HCT116 (cell line): ENCODE results near the gene DGKB. TPM values are rescaled to one million over a fixed set of nuclear protein-coding genes. Genes with fewer than 3 reads are reported as not detected.

Experiments used
- ATAC-seq: fragments of 200-7000 bp; cut with Tn5 transposase; 2 replicates; pipeline ENCODE4 v1.9.1; 2020; ENCODE audit warnings: mild to moderate bottlenecking, moderate library complexity
- BruUV-seq: library from RNA; stranded (reverse); fragments of 400-500 nt; replicated peaks from 2 replicates; lab custom pipeline; 2021; lab: Mats Ljungman, UMichigan
- CTCF ChIA-PET: fragments of 300-600 bp; sonication (Branson Sonifier 250); formaldehyde crosslinking; loops from one replicate; lab custom pipeline; 2021; ENCODE audit warnings: antibody characterized with exemption; lab: Charles Lee
- POLR2A ChIA-PET: fragments of 300-600, 350-600 bp; sonication (Branson Sonifier 250); formaldehyde crosslinking; loops from one replicate; lab custom pipeline; 2021; ENCODE audit warnings: antibody characterized with exemption; lab: Charles Lee
- RAD21 ChIA-PET, 2 experiments: fragments of 300-600 bp; sonication (Branson Sonifier 250); formaldehyde crosslinking; loops; one replicate each; lab custom pipeline; 2023; ENCODE audit warnings: low total read pairs in 2 of 2; ENCODE audit not compliant: uncharacterized antibody in 2 of 2, unreplicated experiment in 2 of 2, low non-redundant PET in 1 of 2; lab: Charles Lee
- DNase-seq: peaks from one replicate; pipeline ENCODE4 v3.0.0-alpha.2; 2010; ENCODE audit warnings: low read depth, low spot score
- H2AFZ ChIP-seq: fragments of 200-600 bp; shearing (Covaris generic), sonication (generic); 2 replicates; pipeline ENCODE4 v1.6.1; 2017; ENCODE audit warnings: low read depth, mixed run types, mixed read lengths, antibody characterized with exemption, low read length; ENCODE audit not compliant: poor library complexity, severe bottlenecking
- H3K27ac ChIP-seq: 2 replicates; pipeline ENCODE4 v1.5.1; 2012; ENCODE audit warnings: low read depth, low read length
- H3K27me3 ChIP-seq: fragments of 200-600 bp; sonication (generic); 2 replicates; pipeline ENCODE4 v1.6.1; 2016; ENCODE audit warnings: mixed run types, low read length, mixed read lengths; ENCODE audit not compliant: insufficient read depth
- H3K36me3 ChIP-seq, 2 experiments: fragments of 200-500 bp in 1 of 2; fragments of 200-600 bp in 1 of 2; sonication (Bioruptor generic) in 1 of 2; sonication (generic) in 1 of 2; 2 replicates each; pipeline versions ENCODE4 v1.5.1 to v1.6.1; 2014 to 2016; ENCODE audit warnings: low read length in 2 of 2, inconsistent platforms in 1 of 2, mixed read lengths in 1 of 2, mixed run types in 1 of 2; ENCODE audit not compliant: insufficient read depth in 2 of 2, control insufficient read depth in 1 of 2
- H3K4me1 ChIP-seq, 2 experiments: fragments of 200-600 bp in 1 of 2; sonication (generic) in 1 of 2; 2 replicates each; pipeline versions ENCODE4 v1.5.1 to v1.6.1; 2012 to 2017; ENCODE audit warnings: low read length in 2 of 2, inconsistent platforms in 1 of 2, mild to moderate bottlenecking in 1 of 2, mixed read lengths in 1 of 2, mixed run types in 1 of 2, moderate library complexity in 1 of 2; ENCODE audit not compliant: insufficient read depth in 2 of 2, control insufficient read depth in 1 of 2
- H3K4me2 ChIP-seq: fragments of 200-600 bp; sonication (generic); 2 replicates; pipeline ENCODE4 v1.6.1; 2017; ENCODE audit warnings: mixed run types, low read length, mixed read lengths
- H3K4me3 ChIP-seq, 2 experiments: fragments of 200-600 bp in 1 of 2; sonication (generic) in 1 of 2; replicated peaks in 1 of 2; 2 replicates each; pipeline ENCODE4 v1.5.1; 2011 to 2016; ENCODE audit warnings: low read length in 2 of 2, control low read depth in 1 of 2, low read depth in 1 of 2, mild to moderate bottlenecking in 1 of 2, mixed read lengths in 1 of 2, mixed run types in 1 of 2
- H3K79me2 ChIP-seq: fragments of 200-600 bp; sonication (generic); 2 replicates; pipeline ENCODE4 v1.6.1; 2017; ENCODE audit warnings: mild to moderate bottlenecking, mixed run types, low read length, moderate library complexity, mixed read lengths; ENCODE audit not compliant: insufficient read depth
- H3K9ac ChIP-seq: fragments of 200-600 bp; sonication (generic); 2 replicates; pipeline ENCODE4 v1.6.1; 2016; ENCODE audit warnings: low read length, mixed read lengths
- H3K9me2 ChIP-seq: fragments of 200-600 bp; sonication (generic), shearing (Covaris generic); 2 replicates; pipeline ENCODE4 v1.6.1; 2017; ENCODE audit warnings: mixed run types, mild to moderate bottlenecking, moderate library complexity; ENCODE audit not compliant: insufficient read depth
- H3K9me3 ChIP-seq, 2 experiments: fragments of 200-500 bp in 1 of 2; fragments of 200-600 bp in 1 of 2; sonication (Bioruptor generic) in 1 of 2; sonication (generic) in 1 of 2; 2 replicates each; pipeline ENCODE4 v1.6.1; 2014 to 2017; ENCODE audit warnings: low read length in 2 of 2, mixed read lengths in 2 of 2, inconsistent platforms in 1 of 2, low read depth in 1 of 2, mild to moderate bottlenecking in 1 of 2, mixed run types in 1 of 2, moderate library complexity in 1 of 2; ENCODE audit not compliant: control insufficient read depth in 1 of 2, insufficient read depth in 1 of 2
- H4K20me1 ChIP-seq: fragments of 200-600 bp; sonication (generic), shearing (Covaris generic); 2 replicates; pipeline ENCODE4 v1.6.1; 2017; ENCODE audit warnings: mixed run types, mild to moderate bottlenecking, moderate library complexity; ENCODE audit not compliant: insufficient read depth
- CEBPB ChIP-seq: IDR thresholded peaks from 2 replicates; pipeline ENCODE4 v1.6.1; 2012; ENCODE audit warnings: low read depth
- CTCF ChIP-seq, 3 experiments: fragments of 200-600 bp in 1 of 3; sonication (generic) in 1 of 3; IDR thresholded peaks in 2 of 3; conservative IDR thresholded peaks in 1 of 3; 2 replicates each; pipeline ENCODE4 v1.5.1; 2012 to 2017; ENCODE audit warnings: low read depth in 2 of 3, low read length in 2 of 3, antibody characterized with exemption in 1 of 3, borderline replicate concordance in 1 of 3, control low read depth in 1 of 3, mild to moderate bottlenecking in 1 of 3, mixed read lengths in 1 of 3, mixed run types in 1 of 3, moderate library complexity in 1 of 3; ENCODE audit not compliant: insufficient read depth in 1 of 3
- EGR1 ChIP-seq: IDR thresholded peaks from 2 replicates; pipeline ENCODE4 v1.6.1; 2012; ENCODE audit warnings: low read depth
- ELF1 ChIP-seq: IDR thresholded peaks from 2 replicates; pipeline ENCODE4 v1.6.1; 2012; ENCODE audit warnings: low read depth, borderline replicate concordance
- EZH2 ChIP-seq: fragments of 200-600 bp; sonication (generic); IDR thresholded peaks from 2 replicates; pipeline ENCODE4 v1.6.1; 2017; ENCODE audit warnings: antibody characterized with exemption, mixed run types
- POLR2A ChIP-seq: IDR thresholded peaks from 2 replicates; pipeline ENCODE4 v1.7.0; 2011; ENCODE audit warnings: borderline replicate concordance; ENCODE audit not compliant: insufficient read depth, insufficient read length; ENCODE audit errors: extremely low read depth
- POLR2AphosphoS5 ChIP-seq: IDR thresholded peaks from 2 replicates; pipeline ENCODE4 v1.6.1; 2011; ENCODE audit warnings: mild to moderate bottlenecking, low read depth, low read length, moderate library complexity
- RAD21 ChIP-seq: IDR thresholded peaks from 2 replicates; pipeline ENCODE4 v1.6.1; 2012; ENCODE audit warnings: low read depth, mild to moderate bottlenecking
- REST ChIP-seq: IDR thresholded peaks from 2 replicates; pipeline ENCODE4 v1.6.1; 2012; ENCODE audit warnings: low read depth
- SIN3A ChIP-seq: IDR thresholded peaks from 2 replicates; pipeline ENCODE4 v1.6.1; 2012; ENCODE audit warnings: low read depth
- TCF7L2 ChIP-seq: IDR thresholded peaks from 2 replicates; pipeline ENCODE4 v1.7.0; 2011; ENCODE audit warnings: borderline replicate concordance, inconsistent platforms; ENCODE audit not compliant: insufficient read depth, insufficient read length; ENCODE audit errors: extremely low read depth
- YY1 ChIP-seq: IDR thresholded peaks from 2 replicates; pipeline ENCODE4 v1.6.1; 2011; ENCODE audit warnings: low read length, low read depth, moderate library complexity, mild to moderate bottlenecking; ENCODE audit not compliant: insufficient replicate concordance; ENCODE audit errors: extremely low read depth
- ZFX ChIP-seq: fragments of 450-650 bp; IDR thresholded peaks from 2 replicates; pipeline ENCODE4 v1.6.1; 2017
- ZNF274 ChIP-seq: fragments of 200-500 bp; sonication (Bioruptor generic); IDR thresholded peaks from 2 replicates; pipeline ENCODE4 v1.6.1; 2014; ENCODE audit warnings: mild to moderate bottlenecking, low read depth, low read length, inconsistent platforms
- intact Hi-C: fragments of 100-400 bp; cut with micrococcal nuclease; formaldehyde crosslinking; loops from 2 replicates; pipeline ENCODE4 v1.10.0; 2022
- total RNA-seq: library from RNA; stranded (reverse); gene quantifications from one replicate; pipeline ENCODE4 v1.2.1, GENCODE V29; 2021; ENCODE audit not compliant: unreplicated experiment

DGKB gene
- total RNA-seq, 1 experiment from 2014 or later: 0.05 TPM

GRCh38 chr7:14786314-14786895 is 116.1 kb downstream of the DGKB start:
- Histone ChIP-seq H4K20me1 (no peaks in the 10 kb centered on the region), H3K9me2 (no peaks in the 10 kb centered on the region), H3K9me3 (no peaks in the 10 kb centered on the region)
- no TSS peak for BruUV-seq
- ChIA-PET POLR2A (no interaction called here), RAD21 (no interaction called here)
- TF ChIP-seq EZH2: no peak
- no peak for TF ChIP-seq POLR2AphosphoS5
- TF ChIP-seq EGR1: no peak
- TF ChIP-seq ZNF274: no peak
- TF ChIP-seq ZFX: no peak
- TF ChIP-seq TCF7L2: no peak
- no peak for TF ChIP-seq CTCF (IDR thresholded peaks at IDR 0.05 in 2 of 3, conservative IDR thresholded peaks at IDR 0.05 in 1 of 3; ENCODE audit: borderline replicate concordance in 1 of 3, insufficient read depth in 1 of 3, low read depth in 2 of 3, low read length in 2 of 3)
- TF ChIP-seq RAD21: no peak
- TF ChIP-seq, all 23 proteins: peak for 0
- Histone ChIP-seq H3K36me3 (no peaks in the 10 kb centered on the region), H3K4me3 (no peak overlapping the region), H3K4me1 (no peaks in the 10 kb centered on the region), H3K79me2 (no peaks in the 10 kb centered on the region), H3K4me2 (no peak overlapping the region), H3K27ac (no peak overlapping the region), H3K27me3 (no peaks in the 10 kb centered on the region), H3K9ac (no peak overlapping the region), H2AFZ (no peak overlapping the region)
- DNase-seq: no peak
- ATAC-seq: no peak
- intact Hi-C loops: no loop called here
- CTCF ChIA-PET: no interaction called here

GRCh38 chr7:14777806-14778205 is 124.7 kb downstream of the DGKB start:
- ATAC-seq (no peak), DNase-seq (no peak)
- Histone ChIP-seq H3K9me2 (no peaks in the 10 kb centered on the region), H3K4me3 (no peak overlapping the region), H3K27ac (no peak overlapping the region), H3K4me2 (no peak overlapping the region), H4K20me1 (no peaks in the 10 kb centered on the region), H3K9ac (no peak overlapping the region), H3K9me3 (peaks cover 5 to 6% of the 10 kb centered on the region in 2 experiments; a peak in 2 of 4 replicates), H3K4me1 (no peaks in the 10 kb centered on the region), H3K79me2 (no peaks in the 10 kb centered on the region), H3K27me3 (no peaks in the 10 kb centered on the region), H2AFZ (no peak overlapping the region), H3K36me3 (no peaks in the 10 kb centered on the region)
- ChIA-PET RAD21 (no interaction called here), CTCF (no interaction called here), POLR2A (no interaction called here)
- intact Hi-C loops: no loop called here
- no TSS peak for BruUV-seq
- TF ChIP-seq CEBPB (no peak), POLR2AphosphoS5 (no peak), EZH2 (no peak), ZFX (no peak), YY1 (no peak), POLR2A (no peak), SIN3A (no peak), REST (no peak), ELF1 (no peak)
